Measurements from ENCODE around the gene USF1. TPM values are rescaled to one million over a fixed set of nuclear protein-coding genes. Genes with fewer than 3 reads are reported as not detected.
"Not testable (repeated sequence)": the region's sequence is repeated elsewhere in the genome, so short reads cannot be mapped to it uniquely, and the experiment has no call there.

USF1 gene
- total RNA-seq, 1 donor from 2014 or later, result 30.3 TPM

- ATAC-seq; DNase-seq; intact Hi-C loops (cut with micrococcal nuclease): not testable (repeated sequence)
These were observed 23.3 kb downstream of the USF1 start for GRCh38 chr1:161022432-161022831.

- ATAC-seq, result no peak
- intact Hi-C loops (cut with micrococcal nuclease), result no loop called here
- DNase-seq, result no peak
These were observed 23.8 kb downstream of the USF1 start for GRCh38 chr1:161021970-161022353.

GRCh38 chr1:161021165-161021969 is 24.4 kb downstream of the USF1 start:
- ATAC-seq, result peak; percentile 94
- intact Hi-C loops (cut with micrococcal nuclease), result no loop called here
- DNase-seq, result peak; percentile 83

- DNase-seq (peak; percentile 57), ATAC-seq (peak; percentile 67)
- intact Hi-C loops (cut with micrococcal nuclease), result no loop called here
These were observed 25.1 kb downstream of the USF1 start, which contains the start of gene F11R for GRCh38 chr1:161020509-161021164. F11R (minus strand) TSS chr1:161021152; CDS start chr1:161021073, 79 bp downstream.

- intact Hi-C loops (cut with micrococcal nuclease), result no loop called here
- ATAC-seq, result peak; percentile 51
- no peak for DNase-seq
These were observed 25.9 kb downstream of the USF1 start for GRCh38 chr1:161019751-161020495.

- intact Hi-C loops (cut with micrococcal nuclease); ATAC-seq; DNase-seq: not testable (repeated sequence)
These were observed 26.6 kb downstream of the USF1 start for GRCh38 chr1:161019111-161019660.

GRCh38 chr1:161018631-161018930 is 27.2 kb downstream of the USF1 start:
- DNase-seq, result no peak
- ATAC-seq, result no peak

GRCh38 chr1:161017756-161018630 is 27.8 kb downstream of the USF1 start:
- ATAC-seq (no peak), DNase-seq (no peak)
- intact Hi-C loops (cut with micrococcal nuclease), result no loop called here

More at GRCh38 chr1:161018631-161018930, 27.2 kb downstream of the USF1 start:
- intact Hi-C loops (cut with micrococcal nuclease), result no loop called here

- ATAC-seq; DNase-seq; intact Hi-C loops (cut with micrococcal nuclease): not testable (repeated sequence)
These were observed 28.6 kb downstream of the USF1 start for GRCh38 chr1:161017181-161017580.

GRCh38 chr1:161016683-161017082 is 29.1 kb downstream of the USF1 start:
- ATAC-seq; DNase-seq; intact Hi-C loops (cut with micrococcal nuclease): not testable (repeated sequence)

- DNase-seq, result peak; percentile 80
- intact Hi-C loops (cut with micrococcal nuclease), result no loop called here
- ATAC-seq, result peak; percentile 97
These were observed 32.1 kb downstream of the USF1 start for GRCh38 chr1:161013488-161014230.

GRCh38 chr1:161013131-161013487 is 32.7 kb downstream of the USF1 start:
- ATAC-seq, result peak; percentile 10
- DNase-seq, result no peak
- intact Hi-C loops (cut with micrococcal nuclease), result no loop called here

- DNase-seq, result no peak
- intact Hi-C loops (cut with micrococcal nuclease), result no loop called here
These were observed 33.4 kb downstream of the USF1 start for GRCh38 chr1:161012420-161012819.

GRCh38 chr1:161009602-161010211 is 36.1 kb downstream of the USF1 start:
- DNase-seq (no peak), ATAC-seq (no peak)
- intact Hi-C loops (cut with micrococcal nuclease), result no loop called here

More at GRCh38 chr1:161012420-161012819, 33.4 kb downstream of the USF1 start:
- ATAC-seq, result no peak

GRCh38 chr1:161008869-161009510 is 36.8 kb downstream of the USF1 start:
- intact Hi-C loops (cut with micrococcal nuclease), result no loop called here
- DNase-seq (no peak), ATAC-seq (no peak)

- intact Hi-C loops (cut with micrococcal nuclease), result no loop called here
- no peak for ATAC-seq
- no peak for DNase-seq
These were observed 38.4 kb downstream of the USF1 start for GRCh38 chr1:161007369-161007768.

GRCh38 chr1:161006563-161006962 is 39.2 kb downstream of the USF1 start:
- intact Hi-C loops (cut with micrococcal nuclease), result no loop called here
- ATAC-seq, result no peak

More at GRCh38 chr1:161006563-161006962, 39.2 kb downstream of the USF1 start:
- no peak for DNase-seq
